ENCODE results near the gene MCM8. TPM values are rescaled to one million over a fixed set of nuclear protein-coding genes. Genes with fewer than 3 reads are reported as not detected.

Gene MCM8
- total and polyA plus RNA-seq, 12 donors, result 2.0 to 8.9 (median 6.4) TPM

DNA sequence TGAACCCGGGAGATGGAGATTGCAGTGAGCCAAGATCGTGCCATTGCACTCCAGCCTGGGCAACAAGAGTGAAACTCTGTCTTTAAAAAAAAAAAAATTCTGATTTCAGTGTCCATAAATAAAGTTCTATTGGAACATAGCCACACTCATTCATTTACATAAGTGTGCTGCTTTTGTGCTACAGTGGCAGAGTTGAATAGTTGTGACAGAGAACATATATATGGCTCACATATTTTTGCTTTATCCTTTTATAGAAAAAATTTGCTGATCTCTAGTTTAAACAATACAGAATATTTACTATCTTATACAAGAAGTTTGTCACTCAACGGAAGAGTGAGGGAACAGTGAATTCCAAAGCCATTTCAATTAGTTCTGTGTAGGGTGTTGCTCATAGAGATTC, 18.0 kb downstream of the MCM8 start:
- Histone ChIP-seq H3K4me1 (no peaks in the 10 kb centered on the region), H3K9me3 (no peaks in the 10 kb centered on the region), H3K4me3 (no peak overlapping the region), H3K27me3 (no peaks in the 10 kb centered on the region), H3K27ac (no peak overlapping the region), H3K36me3 (peaks cover 0 to 58% (median 7%) of the 10 kb centered on the region in 9 donors)
- ATAC-seq (no peak), DNase-seq (no peak)
- WGBS, 2 donors, result 90 to 95% methylated on average over 3 of the region's 3 CpGs
- intact Hi-C loops (cut with DNase I), result no loop called here
- TF ChIP-seq, protein P1, sequence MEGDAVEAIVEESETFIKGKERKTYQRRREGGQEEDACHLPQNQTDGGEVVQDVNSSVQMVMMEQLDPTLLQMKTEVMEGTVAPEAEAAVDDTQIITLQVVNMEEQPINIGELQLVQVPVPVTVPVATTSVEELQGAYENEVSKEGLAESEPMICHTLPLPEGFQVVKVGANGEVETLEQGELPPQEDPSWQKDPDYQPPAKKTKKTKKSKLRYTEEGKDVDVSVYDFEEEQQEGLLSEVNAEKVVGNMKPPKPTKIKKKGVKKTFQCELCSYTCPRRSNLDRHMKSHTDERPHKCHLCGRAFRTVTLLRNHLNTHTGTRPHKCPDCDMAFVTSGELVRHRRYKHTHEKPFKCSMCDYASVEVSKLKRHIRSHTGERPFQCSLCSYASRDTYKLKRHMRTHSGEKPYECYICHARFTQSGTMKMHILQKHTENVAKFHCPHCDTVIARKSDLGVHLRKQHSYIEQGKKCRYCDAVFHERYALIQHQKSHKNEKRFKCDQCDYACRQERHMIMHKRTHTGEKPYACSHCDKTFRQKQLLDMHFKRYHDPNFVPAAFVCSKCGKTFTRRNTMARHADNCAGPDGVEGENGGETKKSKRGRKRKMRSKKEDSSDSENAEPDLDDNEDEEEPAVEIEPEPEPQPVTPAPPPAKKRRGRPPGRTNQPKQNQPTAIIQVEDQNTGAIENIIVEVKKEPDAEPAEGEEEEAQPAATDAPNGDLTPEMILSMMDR (IDR thresholded peaks at IDR 0.05), result no peak

DNA sequence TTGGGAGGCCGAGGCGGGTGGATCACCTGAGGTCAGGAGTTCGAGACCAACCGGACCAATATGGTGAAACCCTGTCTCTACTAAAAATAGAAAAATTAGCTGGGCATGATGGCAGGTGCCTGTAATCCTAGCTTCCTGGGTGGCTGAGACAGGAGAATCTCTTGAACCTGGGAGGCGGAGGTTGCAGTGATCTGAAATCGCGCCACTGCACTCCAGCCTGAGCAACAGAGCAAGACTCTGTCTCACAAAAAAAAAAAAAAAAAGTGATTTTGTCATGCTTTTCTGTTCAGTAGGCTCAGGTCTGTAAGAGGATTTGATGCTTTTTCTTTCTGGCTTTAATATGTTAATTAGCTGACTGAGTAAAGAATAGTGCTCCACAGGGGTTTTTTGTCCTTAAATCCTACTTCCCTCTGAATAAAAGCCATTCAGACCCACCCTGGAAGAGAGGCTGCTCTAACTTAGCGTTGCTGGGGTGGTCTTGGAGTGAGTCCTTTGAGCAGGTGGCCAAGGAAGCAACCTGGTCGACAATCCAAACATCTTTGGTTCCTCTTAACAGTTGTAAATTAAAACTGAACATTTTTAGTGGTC, 19.0 kb downstream of the MCM8 start:
- Histone ChIP-seq H3K27me3 (no peaks in the 10 kb centered on the region), H3K4me1 (no peaks in the 10 kb centered on the region), H3K4me3 (no peak overlapping the region), H3K36me3 (peaks cover 0 to 58% (median 7%) of the 10 kb centered on the region in 9 donors), H3K27ac (no peak overlapping the region), H3K9me3 (no peaks in the 10 kb centered on the region)
- intact Hi-C loops (cut with DNase I), result no loop called here
- ATAC-seq (no peak), DNase-seq (no peak)
- WGBS, 2 donors, result 83 to 84% methylated on average over 9 of the region's 9 CpGs
- TF ChIP-seq, protein P1 (IDR thresholded peaks at IDR 0.05), result no peak

DNA sequence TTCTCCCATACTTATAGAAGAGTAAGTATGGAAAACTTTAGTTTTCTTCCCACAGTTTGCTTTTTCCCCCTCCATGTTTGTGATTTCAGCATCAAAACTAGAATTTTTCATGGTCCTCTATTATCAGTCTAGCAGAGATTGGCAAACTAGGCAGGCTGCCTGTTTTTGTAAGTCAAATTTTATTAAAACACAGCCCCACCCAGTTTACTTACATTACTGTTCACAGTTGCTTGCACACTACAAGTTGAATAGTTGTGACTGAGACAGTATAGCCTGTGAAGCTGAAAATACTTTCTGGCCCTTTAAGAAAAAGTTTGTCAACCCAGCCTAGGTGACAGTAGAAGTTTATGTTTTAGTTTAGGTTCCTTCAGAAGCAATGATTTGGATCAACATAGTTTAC, 19.5 kb downstream of the MCM8 start:
- intact Hi-C loops (cut with DNase I), result no loop called here
- peaks cover 0 to 58% (median 7%) of the 10 kb centered on the region in 9 donors for H3K36me3 ChIP-seq
- H3K27ac ChIP-seq, result no peak overlapping the region
- ATAC-seq (no peak), DNase-seq (no peak)
- TF ChIP-seq, protein P1 (IDR thresholded peaks at IDR 0.05), result no peak
- no peak overlapping the region for H3K4me3 ChIP-seq
- H3K4me1 ChIP-seq, result no peaks in the 10 kb centered on the region
- H3K9me3 ChIP-seq, result no peaks in the 10 kb centered on the region
- no peaks in the 10 kb centered on the region for H3K27me3 ChIP-seq

DNA sequence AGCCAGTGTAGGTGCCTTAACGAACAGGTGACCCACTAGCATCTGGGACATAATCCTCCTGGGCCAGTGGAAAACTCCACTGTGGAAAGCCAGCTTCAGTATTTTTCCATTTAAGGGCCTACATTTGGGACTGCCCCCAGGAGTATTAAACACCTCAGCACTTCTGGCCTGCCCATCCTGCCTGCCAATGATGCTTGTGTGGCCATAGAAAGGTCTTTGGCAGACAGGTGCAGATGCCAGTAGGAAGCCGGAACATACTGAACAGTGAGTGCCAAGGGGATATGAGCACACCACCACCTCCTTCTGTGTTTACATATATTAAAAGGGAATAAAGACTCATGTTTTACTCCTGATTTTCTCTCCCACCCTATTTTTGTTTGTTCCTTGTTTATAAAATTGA, 19.9 kb downstream of the MCM8 start:
- H3K27ac ChIP-seq, result no peak overlapping the region
- no peak for DNase-seq
- ATAC-seq, result no peak
- TF ChIP-seq, protein P1 (IDR thresholded peaks at IDR 0.05), result no peak
- H3K9me3 ChIP-seq, result no peaks in the 10 kb centered on the region
- H3K4me3 ChIP-seq, result no peak overlapping the region
- WGBS, 2 donors, result 94 to 100% methylated on average over 2 of the region's 2 CpGs
- H3K36me3 ChIP-seq, result peaks cover 0 to 56% (median 5%) of the 10 kb centered on the region in 9 donors
- no peaks in the 10 kb centered on the region for H3K4me1 ChIP-seq
- H3K27me3 ChIP-seq, result no peaks in the 10 kb centered on the region
- intact Hi-C loops (cut with DNase I), result no loop called here

Data from heart right ventricle (tissue), 16 donors.